Measurements from ENCODE around the gene GNAO1. TPM values are rescaled to one million over a fixed set of nuclear protein-coding genes. Genes with fewer than 3 reads are reported as not detected.
A peak's percentile ranks its signal among the peaks of the same experiment; 100 is the strongest.

The GNAO1 gene
- total and polyA plus RNA-seq, 2 of the 13 experiments (the other 11 are each of a cell fraction or from before 2014, with no cell fraction given) = not detected

GRCh38 chr16:56356276-56357240, 165.3 kb downstream of the GNAO1 start (continued):
- peak; percentile 68; the same call in 1 of the 2 replicates for TF ChIP-seq TFAP4 (IDR thresholded peaks at IDR 0.05; ENCODE audit: borderline replicate concordance, low read depth)
- peak; percentile 76; the same call in 1 of the 2 replicates for TF ChIP-seq ZNF772 (CRISPR knock-in tag; IDR thresholded peaks at IDR 0.05)
- TF ChIP-seq ZNF3 (CRISPR knock-in tag; IDR thresholded peaks at IDR 0.05) = no peak
- no peak for TF ChIP-seq MAFG (CRISPR knock-in tag; IDR thresholded peaks at IDR 0.05)
- no peak for TF ChIP-seq ZNF101 (CRISPR knock-in tag; IDR thresholded peaks at IDR 0.05; ENCODE audit: borderline replicate concordance, low read depth)
- peak; percentile 90 for TF ChIP-seq ZNF547 (CRISPR knock-in tag; IDR thresholded peaks at IDR 0.05)
- peak; percentile 68; the same call in 1 of the 2 replicates for TF ChIP-seq ZBED4 (CRISPR knock-in tag; IDR thresholded peaks at IDR 0.05; ENCODE audit: borderline replicate concordance)
- no peak for TF ChIP-seq ZBTB2 (CRISPR knock-in tag; IDR thresholded peaks at IDR 0.05; ENCODE audit: low read depth)
- TF ChIP-seq THAP8 (CRISPR knock-in tag; IDR thresholded peaks at IDR 0.05; ENCODE audit: borderline replicate concordance) = no peak
- peak; percentile 64 for TF ChIP-seq HIC2 (CRISPR knock-in tag; IDR thresholded peaks at IDR 0.05; ENCODE audit: low read depth)
- TF ChIP-seq HNRNPLL (IDR thresholded peaks at IDR 0.05; ENCODE audit: low read depth, low read length, poor library complexity, severe bottlenecking) = peak; percentile 64
- TF ChIP-seq RNF219 (CRISPR knock-in tag; IDR thresholded peaks at IDR 0.05) = no peak
- peak; percentile 80 for TF ChIP-seq ZBTB7B (CRISPR knock-in tag; IDR thresholded peaks at IDR 0.05)
- 0 out of 2 replicates have a peak, but pooled peaks have one; percentile 71 for TF ChIP-seq CREBL2 (CRISPR knock-in tag; IDR thresholded peaks at IDR 0.05; ENCODE audit: borderline replicate concordance)
- TF ChIP-seq ZFP36 (IDR thresholded peaks at IDR 0.05; ENCODE audit: borderline replicate concordance, low read depth, low read length, partially characterized antibody) = peak; percentile 45

Data from HepG2 (cell line).